ENCODE results near the gene BORCS6. TPM values are rescaled to one million over a fixed set of nuclear protein-coding genes. Genes with fewer than 3 reads are reported as not detected.

BORCS6 gene
- total and polyA plus RNA-seq, 11 donors, result 5.1 to 13.5 (median 8.1) TPM

- intact Hi-C loops (cut with DNase I), result loop anchor here in 1 of 10 donors (10.0 kb wide), 1 partner anchor 297 kb away; no protein-coding TSS in a partner anchor
Measured at GRCh38 chr17:8141741-8142140, 48.2 kb downstream of the BORCS6 start.

GRCh38 chr17:8141045-8141444 lies 48.9 kb downstream of the BORCS6 start:
- no peak for TF ChIP-seq CTCF (IDR thresholded peaks at IDR 0.05)
- TF ChIP-seq POLR2A (IDR thresholded peaks at IDR 0.05), result no peak
- Histone ChIP-seq H3K9me3 (no peaks in the 10 kb centered on the region), H3K4me1 (peaks cover 0 to 60% (median 17%) of the 10 kb centered on the region in 12 donors), H3K27ac (peak overlapping the region in 4 of 12 donors; percentile 12 to 89 (median 86)), H3K36me3 (peaks cover 12 to 70% (median 67%) of the 10 kb centered on the region in 9 donors), H3K4me3 (no peak overlapping the region), H3K27me3 (no peaks in the 10 kb centered on the region)
- no peak for ATAC-seq
- 82 to 90% (median 89%) methylated on average over 5 to 7 of the region's 7 CpGs for WGBS, 4 donors
- DNase-seq, result no peak
- intact Hi-C loops (cut with DNase I), result loop anchor here in 1 of 10 donors (10.0 kb wide), 1 partner anchor 296 kb away; no protein-coding TSS in a partner anchor

More at GRCh38 chr17:8141741-8142140, 48.2 kb downstream of the BORCS6 start:
- H3K27me3 ChIP-seq, result no peaks in the 10 kb centered on the region
- peaks cover 15 to 77% (median 74%) of the 10 kb centered on the region in 9 donors for H3K36me3 ChIP-seq
- 88 to 93% (median 90%) methylated on average over 11 of the region's 11 CpGs for WGBS, 4 donors
- H3K4me3 ChIP-seq, result no peak overlapping the region
- no peak for ATAC-seq
- TF ChIP-seq POLR2A (IDR thresholded peaks at IDR 0.05) (no peak), CTCF (IDR thresholded peaks at IDR 0.05) (no peak)
- peaks cover 0 to 67% (median 17%) of the 10 kb centered on the region in 12 donors for H3K4me1 ChIP-seq
- no peaks in the 10 kb centered on the region for H3K9me3 ChIP-seq
- peak overlapping the region in 4 of 12 donors; percentile 8 to 100 (median 52) for H3K27ac ChIP-seq
- DNase-seq, result no peak

- Histone ChIP-seq H3K9me3 (no peaks in the 10 kb centered on the region), H3K4me3 (no peak overlapping the region), H3K36me3 (peaks cover 12 to 63% (median 60%) of the 10 kb centered on the region in 9 donors), H3K27me3 (no peaks in the 10 kb centered on the region), H3K27ac (peak overlapping the region in 8 of 12 donors; percentile 12 to 89 (median 84)), H3K4me1 (peaks cover 0 to 53% (median 15%) of the 10 kb centered on the region in 12 donors)
- 66 to 69% (median 67%) methylated on average over 16 to 18 of the region's 18 CpGs for WGBS, 4 donors
- ATAC-seq (peak in 1 of 4 donors; percentile 9), DNase-seq (peak in 1 of 5 donors; percentile 11)
- TF ChIP-seq POLR2A (IDR thresholded peaks at IDR 0.05) (no peak), CTCF (IDR thresholded peaks at IDR 0.05) (no peak)
- intact Hi-C loops (cut with DNase I), result loop anchor here in 1 of 10 donors (10.0 kb wide), 1 partner anchor 296 kb away; no protein-coding TSS in a partner anchor
Measured at GRCh38 chr17:8140065-8141029, 49.6 kb downstream of the BORCS6 start.
